A549 (cell line): Measurements from ENCODE around the gene USP15. TPM values are rescaled to one million over a fixed set of nuclear protein-coding genes. Genes with fewer than 3 reads are reported as not detected.

Source experiments
- ATAC-seq, 2 experiments: fragments of 200-7000 bp in 1 of 2; fragments of >200 bp in 1 of 2; cut with Nextera tagmentation in 1 of 2; cut with Tn5 transposase in 1 of 2; 3 replicates each; pipeline versions ENCODE4 v1.8.0 to v1.9.1; 2018 to 2020; ENCODE audit warnings: mild to moderate bottlenecking in 1 of 2, moderate library complexity in 1 of 2
- CTCF ChIA-PET: fragments of 300-600 bp; sonication (Branson Sonifier 250); formaldehyde crosslinking; extraction: SDS; loops from one replicate; lab custom pipeline; 2021; ENCODE audit warnings: antibody characterized with exemption, inconsistent platforms; lab: Yijun Ruan, JAX
- POLR2A ChIA-PET: fragments of 350-600 bp; formaldehyde crosslinking; extraction: SDS; loops from one replicate; lab custom pipeline; 2021; ENCODE audit warnings: antibody characterized with exemption, inconsistent platforms; lab: Yijun Ruan, JAX
- DNase-seq, 2 experiments: peaks; one replicate each; pipeline versions ENCODE4 v3.0.0 to v3.0.0-alpha.2; 2011 to 2016; ENCODE audit warnings: low read depth in 1 of 2, low spot score in 1 of 2
- FAIRE-seq: peaks from 2 replicates; lab custom pipeline; 2011; peaks lifted over from hg19 to GRCh38; lab: Jason Lieb, UNC
- H3K27ac ChIP-seq, 2 experiments: fragments of >200 bp; sonication (Bioruptor Twin); formaldehyde crosslinking; 3 replicates each; pipeline ENCODE4 v1.5.1; 2016 to 2017
- H3K4me1 ChIP-seq: fragments of >200 bp; sonication (Bioruptor Twin); formaldehyde crosslinking; 3 replicates; pipeline ENCODE4 v1.6.1; 2016
- H3K4me2 ChIP-seq: fragments of >200 bp; sonication (Bioruptor Twin); formaldehyde crosslinking; 3 replicates; pipeline ENCODE4 v1.6.1; 2016
- H3K4me3 ChIP-seq: fragments of >200 bp; sonication (Bioruptor Twin); formaldehyde crosslinking; 3 replicates; pipeline ENCODE4 v1.5.1; 2016
- H3K9me3 ChIP-seq: fragments of >200 bp; sonication (Bioruptor Twin); formaldehyde crosslinking; 3 replicates; pipeline ENCODE4 v1.6.1; 2016
- CBX8 ChIP-seq: fragments of 200-600 bp; sonication (generic); IDR thresholded peaks from 2 replicates; pipeline ENCODE4 v1.6.1; 2016
- EHF ChIP-seq: fragments of 250-450 bp; sonication (Bioruptor Pico); IDR thresholded peaks from 2 replicates; pipeline ENCODE4 v1.5.0; 2020; ENCODE audit warnings: mild to moderate bottlenecking
- FOSL2 ChIP-seq, 2 experiments: fragments of 450-650 bp in 1 of 2; fragments of >200 bp in 1 of 2; sonication (Bioruptor Twin) in 1 of 2; formaldehyde crosslinking; IDR thresholded peaks; 2 replicates each; pipeline versions ENCODE4 v1.5.0 to v1.6.1; 2016 to 2020; ENCODE audit warnings: mild to moderate bottlenecking in 1 of 2, moderate library complexity in 1 of 2
- HOXA7 ChIP-seq: fragments of 250-450 bp; sonication (Bioruptor Pico); IDR thresholded peaks from 2 replicates; pipeline ENCODE4 v1.5.0; 2020; ENCODE audit warnings: mild to moderate bottlenecking, moderate library complexity
- HOXB5 ChIP-seq: fragments of 250-450 bp; sonication (Bioruptor Pico); IDR thresholded peaks from 2 replicates; pipeline ENCODE4 v1.5.0; 2020; ENCODE audit warnings: mild to moderate bottlenecking, moderate library complexity
- KDM1A ChIP-seq: fragments of 200-600 bp; sonication (generic); IDR thresholded peaks from 2 replicates; pipeline ENCODE4 v1.6.1; 2016; ENCODE audit warnings: low read depth, mild to moderate bottlenecking
- MAFK ChIP-seq: fragments of 450-650 bp; IDR thresholded peaks from 2 replicates; pipeline ENCODE4 v1.6.1; 2014; ENCODE audit not compliant: partially characterized antibody
- MAZ ChIP-seq: fragments of 150-350 bp; IDR thresholded peaks from 2 replicates; pipeline ENCODE4 v1.6.1; 2014; ENCODE audit warnings: antibody characterized with exemption, low read depth, low read length, borderline replicate concordance
- NFE2L2 ChIP-seq: fragments of 150-350 bp; conservative IDR thresholded peaks from 2 replicates; pipeline ENCODE4 v1.6.1; 2014; ENCODE audit warnings: low read length
- RCOR1 ChIP-seq: fragments of 150-350 bp; IDR thresholded peaks from 2 replicates; pipeline ENCODE4 v1.6.1; 2014; ENCODE audit warnings: antibody characterized with exemption, low read length, low read depth
- RFX5 ChIP-seq: fragments of 450-650 bp; IDR thresholded peaks from 2 replicates; pipeline ENCODE4 v1.7.1; 2014; ENCODE audit warnings: antibody characterized with exemption, mild to moderate bottlenecking, moderate library complexity
- TFCP2L1 ChIP-seq: fragments of 250-450 bp; sonication (Bioruptor Pico); IDR thresholded peaks from 2 replicates; pipeline ENCODE4 v1.5.0; 2021; ENCODE audit warnings: mild to moderate bottlenecking
- ZFP36 ChIP-seq: fragments of 450-650 bp; IDR thresholded peaks from 2 replicates; pipeline ENCODE4 v1.6.1; 2014; ENCODE audit warnings: borderline replicate concordance; ENCODE audit not compliant: partially characterized antibody
- WGBS: methylation state at CpG from one replicate; pipeline ENCODE4 v1.1.6; 2017; ENCODE audit errors: missing lambda C conversion rate; 5-methylcytosine and 5-hydroxymethylcytosine counted together
- polyA plus RNA-seq, 4 experiments: library from polyadenylated mRNA; depleted of rRNA in 3 of 4; stranded (reverse); fragments of >200 nt; fragmentation: RNase III in 1 of 4; extraction: RNeasy Plus Mini Kit Qiagen cat#74134 plus additional on column Dnase treatment in 1 of 4; gene quantifications; 2 replicates in 3 of 4; 3 replicates in 1 of 4; pipeline ENCODE4 v1.2.3, GENCODE V29; 2011 to 2017
- TF ChIP-seq, protein P1 (sequence below): fragments of 250-450 bp; sonication (Bioruptor Pico); IDR thresholded peaks from 2 replicates; pipeline ENCODE4 v1.5.0; 2021; ENCODE audit warnings: mild to moderate bottlenecking, moderate library complexity, borderline replicate concordance
- TF ChIP-seq, protein P2 (sequence below): fragments of 250-450 bp; sonication (Bioruptor Pico); IDR thresholded peaks from 2 replicates; pipeline ENCODE4 v1.5.0; 2020; ENCODE audit warnings: low read depth, mild to moderate bottlenecking, moderate library complexity
- TF ChIP-seq, protein P3 (sequence below): fragments of 150-350 bp; IDR thresholded peaks from 2 replicates; pipeline ENCODE4 v1.6.1; 2014; ENCODE audit warnings: low read depth, mild to moderate bottlenecking, low read length
- TF ChIP-seq, protein P4 (sequence below): fragments of >200 bp; sonication (Bioruptor Twin); formaldehyde crosslinking; IDR thresholded peaks from 3 replicates; pipeline ENCODE4 v1.6.1; 2016

USP15 gene
- polyA plus RNA-seq, 2 of the 4 experiments (the other 2 are of a cell fraction) = 30.4 to 67.6 TPM

DNA sequence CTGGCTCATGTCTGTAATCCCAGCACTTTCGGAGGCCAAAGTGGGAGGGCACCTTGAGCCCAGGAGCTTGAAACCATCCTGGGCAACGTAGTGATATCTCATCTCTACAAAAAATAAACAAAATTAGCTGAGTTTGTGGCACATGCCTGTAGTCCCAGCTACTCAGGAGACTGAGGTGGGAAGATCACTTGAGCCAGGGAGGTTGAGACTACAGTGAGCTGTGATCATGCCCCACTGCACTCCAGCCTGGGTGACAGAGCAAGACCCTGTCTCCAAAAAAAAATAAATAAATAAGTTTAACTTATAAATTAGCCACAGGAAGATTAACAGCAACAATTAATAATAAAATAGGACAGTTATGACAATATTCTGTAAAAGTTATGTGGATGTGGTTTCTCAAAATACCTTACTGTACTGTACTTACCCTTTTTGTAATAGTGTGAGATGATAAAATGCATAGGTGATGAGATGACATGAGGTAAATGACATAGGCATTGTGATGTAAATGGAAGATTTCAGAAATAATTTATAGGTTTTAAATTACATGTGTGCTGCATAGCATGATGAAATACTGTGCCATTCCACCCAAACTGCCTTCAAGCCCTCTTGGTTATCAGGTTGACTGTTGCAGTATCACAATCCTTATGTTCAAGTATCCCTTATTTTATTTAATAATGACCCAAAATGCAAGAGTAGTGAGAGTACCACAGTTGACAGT, 22.0 kb downstream of the USP15 start (continued):
- TF ChIP-seq, protein P1, sequence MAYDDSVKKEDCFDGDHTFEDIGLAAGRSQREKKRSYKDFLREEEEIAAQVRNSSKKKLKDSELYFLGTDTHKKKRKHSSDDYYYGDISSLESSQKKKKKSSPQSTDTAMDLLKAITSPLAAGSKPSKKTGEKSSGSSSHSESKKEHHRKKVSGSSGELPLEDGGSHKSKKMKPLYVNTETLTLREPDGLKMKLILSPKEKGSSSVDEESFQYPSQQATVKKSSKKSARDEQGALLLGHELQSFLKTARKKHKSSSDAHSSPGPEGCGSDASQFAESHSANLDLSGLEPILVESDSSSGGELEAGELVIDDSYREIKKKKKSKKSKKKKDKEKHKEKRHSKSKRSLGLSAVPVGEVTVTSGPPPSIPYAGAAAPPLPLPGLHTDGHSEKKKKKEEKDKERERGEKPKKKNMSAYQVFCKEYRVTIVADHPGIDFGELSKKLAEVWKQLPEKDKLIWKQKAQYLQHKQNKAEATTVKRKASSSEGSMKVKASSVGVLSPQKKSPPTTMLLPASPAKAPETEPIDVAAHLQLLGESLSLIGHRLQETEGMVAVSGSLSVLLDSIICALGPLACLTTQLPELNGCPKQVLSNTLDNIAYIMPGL (CRISPR knock-in tag) = no peak
- TF ChIP-seq, protein P2, sequence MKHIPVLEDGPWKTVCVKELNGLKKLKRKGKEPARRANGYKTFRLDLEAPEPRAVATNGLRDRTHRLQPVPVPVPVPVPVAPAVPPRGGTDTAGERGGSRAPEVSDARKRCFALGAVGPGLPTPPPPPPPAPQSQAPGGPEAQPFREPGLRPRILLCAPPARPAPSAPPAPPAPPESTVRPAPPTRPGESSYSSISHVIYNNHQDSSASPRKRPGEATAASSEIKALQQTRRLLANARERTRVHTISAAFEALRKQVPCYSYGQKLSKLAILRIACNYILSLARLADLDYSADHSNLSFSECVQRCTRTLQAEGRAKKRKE (CRISPR knock-in tag) = no peak
- TF ChIP-seq TFCP2L1 (CRISPR knock-in tag) (no peak), NFE2L2 (no peak), HOXA7 (CRISPR knock-in tag) (no peak), RFX5 (no peak), CBX8 (no peak), MAZ (no peak)
- TF ChIP-seq, protein P3, sequence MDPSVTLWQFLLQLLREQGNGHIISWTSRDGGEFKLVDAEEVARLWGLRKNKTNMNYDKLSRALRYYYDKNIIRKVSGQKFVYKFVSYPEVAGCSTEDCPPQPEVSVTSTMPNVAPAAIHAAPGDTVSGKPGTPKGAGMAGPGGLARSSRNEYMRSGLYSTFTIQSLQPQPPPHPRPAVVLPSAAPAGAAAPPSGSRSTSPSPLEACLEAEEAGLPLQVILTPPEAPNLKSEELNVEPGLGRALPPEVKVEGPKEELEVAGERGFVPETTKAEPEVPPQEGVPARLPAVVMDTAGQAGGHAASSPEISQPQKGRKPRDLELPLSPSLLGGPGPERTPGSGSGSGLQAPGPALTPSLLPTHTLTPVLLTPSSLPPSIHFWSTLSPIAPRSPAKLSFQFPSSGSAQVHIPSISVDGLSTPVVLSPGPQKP = no peak

DNA sequence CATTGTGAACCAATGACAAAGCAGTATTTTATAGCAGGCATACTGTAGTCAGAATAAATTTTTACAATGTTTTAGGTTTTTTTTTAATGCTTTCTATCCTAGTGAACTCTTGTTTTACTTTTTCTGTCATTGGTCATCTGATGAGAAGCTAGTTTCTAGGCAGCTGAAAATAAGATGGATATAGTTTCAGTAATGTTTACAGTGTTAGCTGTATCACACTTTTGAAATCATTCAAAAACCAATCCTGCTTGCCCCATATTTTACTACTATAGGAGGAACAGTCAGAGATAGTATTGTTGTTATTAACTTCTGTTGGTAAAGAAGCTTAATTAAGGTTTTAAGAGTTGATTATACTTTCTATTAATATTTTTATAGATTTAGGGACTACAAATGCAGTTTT, 24.5 kb downstream of the USP15 start:
- no peak overlapping the region for H3K27ac ChIP-seq
- peaks cover 13% of the 10 kb centered on the region; the same call in 2 of the 3 replicates for H3K4me1 ChIP-seq
- TF ChIP-seq KDM1A (no peak), RCOR1 (no peak), MAFK (no peak), HOXB5 (CRISPR knock-in tag) (no peak), EHF (CRISPR knock-in tag) (no peak), FOSL2 (IDR thresholded peaks at IDR 0.05) (no peak), FOSL2 (CRISPR knock-in tag; IDR thresholded peaks at IDR 0.05) (no peak)
- TF ChIP-seq, protein P4, sequence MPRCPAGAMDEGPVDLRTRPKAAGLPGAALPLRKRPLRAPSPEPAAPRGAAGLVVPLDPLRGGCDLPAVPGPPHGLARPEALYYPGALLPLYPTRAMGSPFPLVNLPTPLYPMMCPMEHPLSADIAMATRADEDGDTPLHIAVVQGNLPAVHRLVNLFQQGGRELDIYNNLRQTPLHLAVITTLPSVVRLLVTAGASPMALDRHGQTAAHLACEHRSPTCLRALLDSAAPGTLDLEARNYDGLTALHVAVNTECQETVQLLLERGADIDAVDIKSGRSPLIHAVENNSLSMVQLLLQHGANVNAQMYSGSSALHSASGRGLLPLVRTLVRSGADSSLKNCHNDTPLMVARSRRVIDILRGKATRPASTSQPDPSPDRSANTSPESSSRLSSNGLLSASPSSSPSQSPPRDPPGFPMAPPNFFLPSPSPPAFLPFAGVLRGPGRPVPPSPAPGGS = no peak
- TF ChIP-seq, protein P2 (CRISPR knock-in tag) = no peak
- no peak overlapping the region for H3K4me2 ChIP-seq
- POLR2A ChIA-PET = no interaction called here
- DNase-seq (no peak), FAIRE-seq (no peak), ATAC-seq (no peak)
- CTCF ChIA-PET = interaction anchor here (1.5 kb wide), 1 partner anchor 25 kb away, joined by 4 read pairs; the partner anchor contains the start of gene USP15
- H3K9me3 ChIP-seq = no peaks in the 10 kb centered on the region
- no peak overlapping the region for H3K4me3 ChIP-seq

DNA sequence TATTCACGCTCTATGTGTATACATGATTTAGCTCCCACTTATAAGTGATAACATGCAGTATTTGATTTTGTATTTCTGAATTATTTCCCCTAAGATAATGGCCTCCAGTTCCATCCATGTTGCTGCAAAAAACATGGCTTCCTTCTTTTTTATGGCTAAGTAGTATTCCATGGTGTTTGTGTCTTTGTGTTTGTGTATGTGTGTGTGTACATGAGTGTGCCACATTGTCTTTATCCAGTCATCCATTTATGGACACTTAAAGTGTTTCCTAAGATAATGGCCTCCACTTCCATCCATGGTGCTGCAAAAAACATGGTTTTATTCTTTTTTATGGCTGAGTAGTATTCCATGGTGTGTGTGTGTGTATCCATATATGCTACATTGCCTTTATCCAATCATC, 25.1 kb downstream of the USP15 start:
- no peak for ATAC-seq
- Histone ChIP-seq H3K27ac (no peak overlapping the region), H3K4me2 (no peak overlapping the region), H3K4me1 (peaks cover 13% of the 10 kb centered on the region; the same call in 2 of the 3 replicates), H3K4me3 (no peak overlapping the region), H3K9me3 (no peaks in the 10 kb centered on the region)
- ChIA-PET POLR2A (no interaction called here), CTCF (interaction anchor here (1.5 kb wide), 1 partner anchor 25 kb away, joined by 4 read pairs; the partner anchor contains the start of gene USP15)
- no peak for FAIRE-seq
- TF ChIP-seq ZFP36 = no peak
- DNase-seq = no peak
- WGBS = 95% methylated on average over 1 of the region's 1 CpG
